22Rv1 (cell line): ENCODE results near the gene TP53I11.

Experiments
- H3K27ac ChIP-seq: fragments of 450-650 bp; 2 replicates; pipeline ENCODE4 v1.5.1; 2017
- ZFX ChIP-seq: fragments of 450-650 bp; IDR thresholded peaks from 2 replicates; pipeline ENCODE4 v1.6.1; 2017; ENCODE audit warnings: antibody characterized with exemption, borderline replicate concordance
- TF ChIP-seq, protein P1 (sequence below): fragments of 450-650 bp; IDR thresholded peaks from 2 replicates; pipeline ENCODE4 v1.5.1; 2017; ENCODE audit warnings: mild to moderate bottlenecking

The TP53I11 gene

GRCh38 chr11:44892843-44893242, 57.8 kb downstream of the TP53I11 start:
- TF ChIP-seq, protein P1, sequence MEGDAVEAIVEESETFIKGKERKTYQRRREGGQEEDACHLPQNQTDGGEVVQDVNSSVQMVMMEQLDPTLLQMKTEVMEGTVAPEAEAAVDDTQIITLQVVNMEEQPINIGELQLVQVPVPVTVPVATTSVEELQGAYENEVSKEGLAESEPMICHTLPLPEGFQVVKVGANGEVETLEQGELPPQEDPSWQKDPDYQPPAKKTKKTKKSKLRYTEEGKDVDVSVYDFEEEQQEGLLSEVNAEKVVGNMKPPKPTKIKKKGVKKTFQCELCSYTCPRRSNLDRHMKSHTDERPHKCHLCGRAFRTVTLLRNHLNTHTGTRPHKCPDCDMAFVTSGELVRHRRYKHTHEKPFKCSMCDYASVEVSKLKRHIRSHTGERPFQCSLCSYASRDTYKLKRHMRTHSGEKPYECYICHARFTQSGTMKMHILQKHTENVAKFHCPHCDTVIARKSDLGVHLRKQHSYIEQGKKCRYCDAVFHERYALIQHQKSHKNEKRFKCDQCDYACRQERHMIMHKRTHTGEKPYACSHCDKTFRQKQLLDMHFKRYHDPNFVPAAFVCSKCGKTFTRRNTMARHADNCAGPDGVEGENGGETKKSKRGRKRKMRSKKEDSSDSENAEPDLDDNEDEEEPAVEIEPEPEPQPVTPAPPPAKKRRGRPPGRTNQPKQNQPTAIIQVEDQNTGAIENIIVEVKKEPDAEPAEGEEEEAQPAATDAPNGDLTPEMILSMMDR = no peak
- no peak for TF ChIP-seq ZFX
- no peak overlapping the region for H3K27ac ChIP-seq

- TF ChIP-seq, protein P1 = no peak
- no peak for TF ChIP-seq ZFX
- H3K27ac ChIP-seq = no peak overlapping the region
Observed at GRCh38 chr11:44889266-44889665, 61.4 kb downstream of the TP53I11 start.

DNA sequence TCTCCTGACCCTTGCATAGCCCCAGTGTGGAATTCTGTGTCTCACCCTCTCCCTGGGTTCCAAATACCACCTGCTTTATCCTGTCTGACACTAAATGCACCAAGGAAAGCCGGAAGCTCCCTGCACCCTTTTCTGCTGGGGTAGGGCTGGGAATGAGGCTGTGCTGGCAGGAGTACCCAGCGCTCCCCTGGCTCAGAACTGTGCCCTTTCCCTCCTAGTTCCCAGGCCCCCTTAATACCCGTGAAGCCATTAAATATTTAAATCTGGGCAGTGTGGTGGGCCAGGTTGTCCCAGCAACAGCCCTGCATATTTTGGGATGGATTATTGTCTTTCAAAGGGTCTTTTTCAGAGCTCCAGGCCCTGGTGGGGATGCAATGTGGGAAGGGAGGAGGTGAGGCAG, 63.0 kb downstream of the TP53I11 start:
- H3K27ac ChIP-seq = no peak overlapping the region
- TF ChIP-seq, protein P1 = no peak
- TF ChIP-seq ZFX = no peak

GRCh38 chr11:44886790-44887140, 63.9 kb downstream of the TP53I11 start:
- no peak overlapping the region for H3K27ac ChIP-seq
- TF ChIP-seq, protein P1 = no peak
- TF ChIP-seq ZFX = no peak

DNA sequence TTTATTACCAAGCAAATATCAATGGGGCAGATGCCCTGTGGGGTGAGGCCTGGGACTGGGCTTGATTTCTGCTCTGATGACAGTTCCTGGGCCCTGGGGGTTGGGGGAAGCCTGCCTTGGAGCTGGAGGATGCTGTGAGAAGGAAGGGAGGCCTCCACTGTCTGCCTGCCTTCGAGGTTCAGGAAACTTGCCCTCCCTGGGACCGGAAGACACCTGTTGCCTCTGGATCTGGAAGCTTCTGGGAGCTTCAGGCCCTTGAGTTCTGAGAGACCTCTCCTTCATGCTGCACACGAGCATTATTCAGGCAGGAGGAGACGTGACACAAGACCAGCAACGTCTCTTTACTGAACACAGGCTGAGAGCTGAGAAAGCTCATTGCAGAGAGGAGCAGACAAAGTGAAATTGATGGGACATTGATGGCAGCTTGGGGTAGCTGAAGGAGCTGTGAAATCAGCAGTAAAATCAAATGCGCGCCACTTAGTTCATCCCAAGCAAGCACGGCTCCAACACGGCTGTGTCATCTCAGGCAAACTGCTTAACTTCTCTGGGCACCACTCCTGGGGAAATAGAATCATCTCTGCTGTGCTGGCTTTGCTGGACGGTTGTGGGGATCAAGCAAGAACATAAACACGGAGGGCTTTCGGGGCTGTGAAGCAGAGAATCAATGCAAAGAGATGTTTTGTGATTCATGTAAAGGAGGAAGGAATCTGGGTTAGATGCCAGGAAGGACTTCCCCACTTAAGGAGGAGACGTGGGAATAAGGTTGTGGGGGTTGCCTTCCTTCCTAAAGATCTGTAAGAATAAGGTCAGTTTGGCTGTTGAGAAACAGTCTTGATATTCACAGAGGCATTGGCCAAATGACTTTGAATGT, 64.5 kb downstream of the TP53I11 start:
- no peak for TF ChIP-seq ZFX
- TF ChIP-seq, protein P1 = no peak
- H3K27ac ChIP-seq = no peak overlapping the region

DNA sequence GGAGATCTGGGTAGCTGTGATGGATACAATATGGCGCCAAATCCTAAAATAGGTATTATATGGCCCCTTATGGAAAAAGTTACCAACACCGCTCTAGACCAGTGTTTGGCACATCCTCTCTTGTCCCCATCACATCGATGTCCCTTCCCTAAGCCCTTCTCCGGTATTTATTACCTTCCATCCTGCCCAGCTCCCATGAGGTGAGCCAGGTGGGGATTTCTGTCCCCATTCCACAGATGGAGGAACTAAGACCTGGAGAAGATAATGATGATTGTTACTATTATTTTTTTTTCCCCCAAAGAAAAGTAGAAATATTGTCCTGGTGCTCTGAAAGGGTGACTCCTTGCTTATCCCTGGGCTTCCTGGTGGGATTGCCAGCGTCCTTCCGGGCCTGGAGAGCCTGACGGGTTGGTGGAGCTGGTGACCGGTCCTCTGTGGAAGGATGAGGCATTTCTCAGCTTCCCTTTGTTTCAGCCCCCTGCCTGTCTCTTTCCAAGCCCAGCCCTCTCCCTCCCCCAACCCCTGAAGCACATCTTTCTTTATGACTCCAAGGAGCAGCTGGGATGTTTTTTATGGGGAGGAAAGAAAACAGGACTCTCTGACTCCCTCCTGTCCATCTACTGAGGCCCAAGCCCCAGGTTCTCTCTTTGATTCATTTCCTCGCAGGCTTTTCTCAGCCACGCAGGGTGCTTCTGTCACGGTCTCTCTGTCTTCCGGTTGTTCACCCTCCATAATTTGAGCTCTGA, 65.4 kb downstream of the TP53I11 start:
- no peak overlapping the region for H3K27ac ChIP-seq
- TF ChIP-seq, protein P1 = no peak

DNA sequence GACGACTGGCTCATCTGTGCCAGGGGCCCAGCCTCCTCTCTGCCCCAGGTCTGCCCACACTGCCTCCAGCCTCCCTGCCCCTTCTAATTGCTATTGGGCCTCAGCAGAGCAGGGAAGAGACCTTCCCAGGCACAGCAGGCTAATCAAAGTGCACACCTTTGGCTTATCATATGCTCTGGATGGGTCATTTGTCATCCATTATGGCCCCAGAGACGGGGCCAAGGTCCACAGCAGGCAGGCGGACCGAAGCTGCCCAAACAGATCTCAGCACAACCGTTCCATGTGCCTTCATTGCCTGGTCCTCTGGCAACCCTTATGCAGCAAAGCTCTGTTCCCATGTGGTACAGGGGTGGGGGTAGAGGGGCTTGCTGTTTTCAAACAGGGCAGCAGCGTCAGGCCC, 66.6 kb downstream of the TP53I11 start:
- TF ChIP-seq ZFX = no peak
- TF ChIP-seq, protein P1 = no peak
- H3K27ac ChIP-seq = no peak overlapping the region
